ENCODE results near the gene OGFOD3.
A peak's percentile ranks its signal among the peaks of the same experiment; 100 is the strongest.
"Not testable (repeated sequence)": the region's sequence is repeated elsewhere in the genome, so short reads cannot be mapped to it uniquely, and the experiment has no call there.

OGFOD3 gene

GRCh38 chr17:82355770-82356427 is 62.5 kb downstream of the OGFOD3 start:
- DNase-seq (ENCODE audit: low read depth, low spot score) = no peak

- DNase-seq (ENCODE audit: low read depth, low spot score) = no peak
Observed at GRCh38 chr17:82354804-82355308, 63.5 kb downstream of the OGFOD3 start.

DNA sequence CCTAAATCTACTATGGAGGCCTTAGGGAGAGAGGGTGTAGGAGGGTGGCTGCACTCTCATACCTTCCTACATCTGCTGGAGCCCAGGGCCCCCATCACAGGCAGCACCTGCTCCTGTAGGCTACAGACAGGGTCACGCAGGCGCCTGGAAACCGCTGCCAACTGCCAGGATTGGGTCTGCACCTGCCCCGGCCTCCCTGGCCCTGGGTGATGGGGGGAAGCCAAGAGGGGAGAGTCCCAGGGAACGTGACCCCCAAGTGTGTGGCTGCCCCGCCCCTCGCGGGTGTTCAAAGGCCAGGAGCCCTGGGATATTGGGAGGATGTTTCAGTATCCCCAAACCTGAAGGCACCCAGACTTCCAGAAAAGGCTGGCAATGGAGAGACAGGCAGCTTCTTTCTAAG is 64.9 kb downstream of the OGFOD3 start:
- no peak for DNase-seq (ENCODE audit: low read depth, low spot score)

- DNase-seq (ENCODE audit: low read depth, low spot score) = peak; percentile 60
Observed at GRCh38 chr17:82351713-82352488, 66.5 kb downstream of the OGFOD3 start.

GRCh38 chr17:82351254-82351712 is 67.1 kb downstream of the OGFOD3 start:
- DNase-seq (ENCODE audit: low read depth, low spot score) = no peak

DNA sequence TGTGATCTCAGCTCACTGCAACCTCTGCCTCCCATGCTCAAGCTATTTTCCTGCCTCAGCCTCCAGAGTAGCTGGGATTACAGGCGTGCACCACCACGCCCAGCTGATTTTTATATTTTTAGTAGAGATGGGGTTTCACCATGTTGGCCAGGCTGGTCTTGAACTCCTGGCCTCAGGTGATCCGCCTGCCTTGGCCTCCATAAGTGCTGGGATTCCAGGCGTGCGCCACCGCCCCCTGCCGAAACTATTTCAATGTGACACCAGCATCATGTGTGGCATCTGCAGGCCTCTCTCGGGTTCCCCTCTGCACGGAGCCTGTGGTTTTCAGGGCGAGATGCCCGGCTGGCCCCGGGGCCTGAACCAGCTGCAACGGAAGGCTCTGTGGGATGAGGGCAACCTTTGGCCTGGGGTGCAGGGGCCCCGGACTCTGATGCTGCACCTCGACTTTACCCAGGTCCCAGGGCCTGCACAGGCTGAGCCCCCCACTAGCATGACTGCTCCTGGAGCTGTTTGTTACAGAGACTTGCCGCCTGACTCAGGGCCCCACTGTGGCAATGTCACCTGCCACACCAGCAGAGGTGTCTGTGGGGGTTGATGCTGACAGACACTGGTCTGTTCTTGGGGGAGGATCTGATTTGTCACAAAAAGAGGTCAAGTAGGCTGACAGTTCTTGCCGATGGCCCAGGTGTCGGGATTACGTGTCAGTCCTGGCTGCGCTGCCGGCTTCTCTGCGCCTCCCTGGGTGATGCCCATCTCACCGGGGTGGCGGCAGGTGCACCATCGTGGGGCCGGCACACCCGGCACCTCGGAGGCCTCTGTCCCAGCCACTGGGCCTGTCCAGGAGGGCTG is 68.0 kb downstream of the OGFOD3 start:
- DNase-seq (ENCODE audit: low read depth, low spot score) = no peak

DNA sequence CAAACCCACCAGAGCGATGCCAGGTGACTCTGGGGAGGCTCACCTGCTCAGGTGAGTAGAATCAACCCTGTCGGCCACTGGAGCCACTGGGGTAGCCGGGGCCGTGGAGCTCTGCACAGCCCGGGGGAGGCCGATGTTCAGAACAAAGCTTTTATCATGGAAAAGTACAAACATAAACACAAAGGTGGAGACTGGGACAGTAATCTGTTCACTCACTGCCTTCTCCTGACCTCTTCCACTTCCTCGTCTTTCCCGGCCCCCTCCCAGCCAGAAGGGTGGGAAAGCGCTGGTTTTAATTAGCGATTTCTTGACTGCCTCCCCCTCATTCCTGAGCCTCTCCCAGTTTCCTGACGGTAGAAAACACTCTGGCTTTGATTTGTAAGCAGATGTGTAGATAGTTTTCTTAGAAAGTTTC is 69.1 kb downstream of the OGFOD3 start:
- no peak for DNase-seq (ENCODE audit: low read depth, low spot score)

DNA sequence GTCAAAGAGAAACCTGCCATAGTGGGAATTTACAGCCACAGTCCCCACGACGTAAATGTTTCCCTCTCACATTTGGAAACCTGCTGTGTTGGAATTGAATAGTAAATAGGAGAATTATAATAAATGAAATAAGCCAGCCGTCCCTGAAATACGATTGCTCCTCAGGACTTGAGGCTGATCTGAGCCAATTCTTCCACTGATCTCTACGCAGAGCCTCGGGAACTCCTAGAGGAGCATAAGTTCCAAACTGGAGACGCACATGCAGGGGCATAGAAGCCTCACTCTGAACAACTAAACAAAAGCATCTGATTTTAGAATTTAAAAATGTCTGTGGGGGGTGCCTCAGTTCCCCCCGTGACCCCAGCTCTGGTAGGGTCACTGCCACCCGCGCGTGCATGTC is 69.5 kb downstream of the OGFOD3 start:
- DNase-seq (ENCODE audit: low read depth, low spot score) = no peak

DNA sequence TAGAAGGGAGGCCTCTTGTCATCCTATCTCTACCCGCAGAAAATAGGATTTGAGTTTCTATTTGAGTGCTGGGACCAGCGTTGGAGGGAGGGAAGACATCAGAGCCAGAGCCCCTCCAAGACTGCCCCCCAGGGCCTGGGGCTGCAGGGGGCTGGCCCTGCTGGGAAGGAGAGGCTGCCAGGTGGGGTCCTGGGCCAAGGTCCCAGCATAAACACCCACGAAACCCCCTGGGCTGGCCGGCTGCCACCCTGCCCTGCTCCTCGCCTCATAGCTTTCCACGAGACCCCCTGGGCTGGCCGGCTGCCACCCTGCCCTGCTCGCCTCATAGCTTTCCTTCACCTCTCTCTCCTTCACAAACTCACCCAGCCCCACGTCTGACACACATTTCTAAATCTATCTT is 70.0 kb downstream of the OGFOD3 start:
- DNase-seq (ENCODE audit: low read depth, low spot score) = no peak

DNA sequence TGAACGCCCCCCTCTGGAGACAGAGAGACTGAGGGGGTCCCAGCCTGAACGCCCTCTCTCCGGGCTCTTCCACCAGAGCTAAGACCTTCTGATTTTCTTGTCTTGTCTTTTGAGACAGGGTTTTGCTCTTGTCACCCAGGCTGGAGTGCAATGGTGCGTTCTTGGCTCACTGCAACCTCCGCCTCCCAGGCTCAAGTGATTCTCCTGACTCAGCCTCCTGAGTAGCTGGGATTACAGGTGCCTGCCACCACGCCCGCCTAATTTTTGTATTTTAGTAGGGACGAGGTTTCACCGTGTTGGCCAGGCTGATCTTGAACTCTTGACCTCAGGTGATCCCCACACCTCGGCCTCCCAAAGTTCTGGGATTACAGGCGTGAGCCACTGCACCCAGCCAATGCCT is 70.4 kb downstream of the OGFOD3 start:
- DNase-seq (ENCODE audit: low read depth, low spot score) = not testable (repeated sequence)

GRCh38 chr17:82346342-82347300 is 71.8 kb downstream of the OGFOD3 start:
- DNase-seq (ENCODE audit: low read depth, low spot score) = no peak

DNA sequence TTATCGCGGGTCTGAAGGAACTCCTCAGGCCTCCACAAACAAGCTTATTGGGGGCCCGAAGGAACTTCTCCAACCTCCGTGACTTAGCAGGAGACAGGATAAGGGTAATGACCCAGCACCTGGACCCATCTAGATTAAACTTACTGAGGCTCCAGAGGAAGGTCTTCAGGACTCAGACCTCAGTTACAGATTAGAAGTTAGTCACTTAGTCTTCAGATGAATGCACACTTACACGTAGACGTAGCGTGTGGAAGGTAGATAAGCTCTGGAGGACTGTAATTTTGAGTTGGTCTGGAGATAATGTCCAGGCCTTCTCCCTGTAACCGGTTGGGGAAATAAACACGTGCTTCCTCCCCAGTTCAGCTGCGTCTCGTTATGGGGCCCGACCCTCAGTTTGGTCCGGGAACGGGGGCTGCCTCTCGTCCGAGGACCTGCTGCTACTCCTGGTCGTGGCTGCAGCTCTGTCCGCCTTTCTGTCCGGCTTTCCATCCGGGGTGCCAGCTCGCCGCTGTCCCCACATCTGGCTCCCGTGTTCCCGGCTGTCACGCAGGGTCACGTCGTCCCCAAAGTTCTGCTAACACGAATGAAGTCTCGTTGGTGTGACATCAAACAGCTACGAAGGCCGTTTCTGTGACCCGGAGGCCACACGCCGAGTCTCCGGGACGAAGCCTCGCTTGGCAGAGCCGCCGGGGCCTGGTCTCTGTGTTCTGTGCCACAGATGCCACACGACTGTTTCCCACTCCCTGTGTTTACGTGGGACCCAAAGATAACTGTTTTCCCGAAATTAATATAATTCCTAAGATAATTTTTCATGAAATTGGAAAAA is 73.0 kb downstream of the OGFOD3 start:
- DNase-seq (ENCODE audit: low read depth, low spot score) = no peak

- no peak for DNase-seq (ENCODE audit: low read depth, low spot score)
Observed at GRCh38 chr17:82344175-82344907, 74.0 kb downstream of the OGFOD3 start.

- DNase-seq (ENCODE audit: low read depth, low spot score) = no peak
Observed at GRCh38 chr17:82343560-82343959, 74.8 kb downstream of the OGFOD3 start.

DNA sequence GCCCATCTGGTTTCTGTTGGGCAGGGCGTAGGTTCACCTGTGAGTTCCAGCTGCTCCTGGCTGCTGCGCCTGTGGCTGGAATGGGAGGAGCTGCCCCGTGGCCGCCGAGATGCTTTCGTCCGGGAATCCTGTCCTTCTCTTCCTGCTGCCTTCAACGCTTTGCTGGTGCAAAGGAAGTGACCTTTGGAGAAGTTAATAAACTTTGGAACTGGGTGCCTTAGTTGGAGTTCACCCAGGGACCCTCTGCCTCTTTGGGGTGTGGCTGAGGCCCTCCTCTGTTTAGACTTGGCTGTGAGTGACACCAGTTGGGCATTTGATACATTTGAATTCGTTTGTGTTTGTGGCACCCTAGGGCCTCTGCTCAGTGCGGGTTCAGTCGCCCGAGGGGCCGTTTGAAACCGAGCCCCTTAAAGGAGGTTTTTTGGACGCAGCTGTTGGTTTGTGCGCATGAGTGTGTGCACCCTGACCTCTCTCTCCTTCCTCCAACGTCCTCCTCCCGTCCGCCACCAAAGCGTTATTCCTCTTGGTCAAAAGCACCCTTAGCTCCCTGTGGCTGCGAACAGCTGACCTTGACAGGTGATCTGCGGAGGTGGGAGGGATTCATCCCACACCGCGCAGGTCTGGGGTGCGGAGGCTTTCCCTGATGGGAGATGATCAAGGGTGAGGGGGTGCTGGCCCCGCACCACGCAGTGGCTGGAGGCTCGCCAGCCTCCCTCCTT is 75.9 kb downstream of the OGFOD3 start:
- DNase-seq (ENCODE audit: low read depth, low spot score) = no peak

- DNase-seq (ENCODE audit: low read depth, low spot score) = no peak
Observed at GRCh38 chr17:82339634-82340580, 78.5 kb downstream of the OGFOD3 start.

Measured in activated naive CD8-positive, alpha-beta T cell treated with anti-CD3 and anti-CD28 coated beads, Interleukin-2, amount 50 U/mL, for 16 hours (primary cell).